ENCODE results near the gene WDR89.
"Not testable (repeated sequence)": the region's sequence is repeated elsewhere in the genome, so short reads cannot be mapped to it uniquely, and the experiment has no call there.

WDR89 gene

GRCh38 chr14:63638493-63638892 is 3.2 kb downstream of the WDR89 start:
- Histone ChIP-seq H3K9me2 (replicated peaks; ENCODE audit: insufficient read depth, low read length) (no peaks in the 10 kb centered on the region), H3K4me3 (ENCODE audit: insufficient read depth, low read length, poor library complexity, severe bottlenecking) (no peak overlapping the region), H4K20me1 (ENCODE audit: low read depth, low read length) (no peaks in the 10 kb centered on the region), H2AFZ (ENCODE audit: low read depth, low read length, severe bottlenecking) (no peak overlapping the region), H3F3A (ENCODE audit: insufficient read depth) (peaks cover 39% of the 10 kb centered on the region), H3K4me2 (ENCODE audit: low read depth, low read length, poor library complexity, severe bottlenecking) (peak overlapping the region; percentile 77), H3K9ac (ENCODE audit: low read length) (no peak overlapping the region), H3K27me3 (ENCODE audit: low read length) (no peaks in the 10 kb centered on the region), H3K36me3 (ENCODE audit: low read length) (no peaks in the 10 kb centered on the region), H3K27ac (ENCODE audit: low read depth, low read length) (0 out of 2 replicates have a peak overlapping the region, but pooled peaks have one; percentile 9), H3K79me2 (ENCODE audit: insufficient read depth, low read length) (peaks cover 72% of the 10 kb centered on the region), H3K9me3 (ENCODE audit: insufficient read depth, low read length) (no peaks in the 10 kb centered on the region; the same call in 1 of the 2 replicates)
- no peak for TF ChIP-seq CTCF (IDR thresholded peaks at IDR 0.05; ENCODE audit: insufficient read depth, low read length, poor library complexity, severe bottlenecking)
- TF ChIP-seq EZH2phosphoT487 (conservative IDR thresholded peaks at IDR 0.05; ENCODE audit: low read length): no peak

GRCh38 chr14:63636094-63636635 is 5.5 kb downstream of the WDR89 start:
- H3K4me3 ChIP-seq (ENCODE audit: insufficient read depth, low read length, poor library complexity, severe bottlenecking); H3K4me2 ChIP-seq (ENCODE audit: low read depth, low read length, poor library complexity, severe bottlenecking); H3K9me3 ChIP-seq (ENCODE audit: insufficient read depth, low read length); H2AFZ ChIP-seq (ENCODE audit: low read depth, low read length, severe bottlenecking); H4K20me1 ChIP-seq (ENCODE audit: low read depth, low read length); H3K9me2 ChIP-seq (replicated peaks; ENCODE audit: insufficient read depth, low read length); H3K36me3 ChIP-seq (ENCODE audit: low read length); H3K27ac ChIP-seq (ENCODE audit: low read depth, low read length); H3K27me3 ChIP-seq (ENCODE audit: low read length); H3K9ac ChIP-seq (ENCODE audit: low read length): not testable (repeated sequence)
- Histone ChIP-seq H3F3A (ENCODE audit: insufficient read depth) (peaks cover 30% of the 10 kb centered on the region), H3K79me2 (ENCODE audit: insufficient read depth, low read length) (peaks cover 95% of the 10 kb centered on the region)

GRCh38 chr14:63633801-63634200 is 7.9 kb downstream of the WDR89 start:
- H3F3A ChIP-seq (ENCODE audit: insufficient read depth): peaks cover 15% of the 10 kb centered on the region
- peak overlapping the region; percentile 9; the same call in 1 of the 2 replicates for H3K27ac ChIP-seq (ENCODE audit: low read depth, low read length)
- no peak overlapping the region for H2AFZ ChIP-seq (ENCODE audit: low read depth, low read length, severe bottlenecking)
- no peaks in the 10 kb centered on the region for H4K20me1 ChIP-seq (ENCODE audit: low read depth, low read length)
- peaks cover 93% of the 10 kb centered on the region for H3K79me2 ChIP-seq (ENCODE audit: insufficient read depth, low read length)
- no peaks in the 10 kb centered on the region for H3K36me3 ChIP-seq (ENCODE audit: low read length)
- H3K4me3 ChIP-seq (ENCODE audit: insufficient read depth, low read length, poor library complexity, severe bottlenecking): no peak overlapping the region
- no peak overlapping the region for H3K9ac ChIP-seq (ENCODE audit: low read length)
- no peaks in the 10 kb centered on the region for H3K27me3 ChIP-seq (ENCODE audit: low read length)
- H3K9me2 ChIP-seq (replicated peaks; ENCODE audit: insufficient read depth, low read length): no peaks in the 10 kb centered on the region
- no peak for TF ChIP-seq EZH2phosphoT487 (conservative IDR thresholded peaks at IDR 0.05; ENCODE audit: low read length)
- no peak for TF ChIP-seq CTCF (IDR thresholded peaks at IDR 0.05; ENCODE audit: insufficient read depth, low read length, poor library complexity, severe bottlenecking)
- no peaks in the 10 kb centered on the region; the same call in 1 of the 2 replicates for H3K9me3 ChIP-seq (ENCODE audit: insufficient read depth, low read length)
- no peak overlapping the region for H3K4me2 ChIP-seq (ENCODE audit: low read depth, low read length, poor library complexity, severe bottlenecking)

- H3K9me3 ChIP-seq (ENCODE audit: insufficient read depth, low read length): no peaks in the 10 kb centered on the region; the same call in 1 of the 2 replicates
- no peak overlapping the region for H2AFZ ChIP-seq (ENCODE audit: low read depth, low read length, severe bottlenecking)
- peaks cover 8% of the 10 kb centered on the region for H3F3A ChIP-seq (ENCODE audit: insufficient read depth)
- no peaks in the 10 kb centered on the region for H4K20me1 ChIP-seq (ENCODE audit: low read depth, low read length)
- H3K4me2 ChIP-seq (ENCODE audit: low read depth, low read length, poor library complexity, severe bottlenecking): no peak overlapping the region
- no peaks in the 10 kb centered on the region for H3K27me3 ChIP-seq (ENCODE audit: low read length)
- no peak overlapping the region for H3K9ac ChIP-seq (ENCODE audit: low read length)
- H3K79me2 ChIP-seq (ENCODE audit: insufficient read depth, low read length): peaks cover 91% of the 10 kb centered on the region
- H3K9me2 ChIP-seq (replicated peaks; ENCODE audit: insufficient read depth, low read length): no peaks in the 10 kb centered on the region
- H3K4me3 ChIP-seq (ENCODE audit: insufficient read depth, low read length, poor library complexity, severe bottlenecking): no peak overlapping the region
- H3K36me3 ChIP-seq (ENCODE audit: low read length): no peaks in the 10 kb centered on the region
- TF ChIP-seq EZH2phosphoT487 (conservative IDR thresholded peaks at IDR 0.05; ENCODE audit: low read length) (no peak), CTCF (IDR thresholded peaks at IDR 0.05; ENCODE audit: insufficient read depth, low read length, poor library complexity, severe bottlenecking) (peak; percentile 89)
- peak overlapping the region; percentile 9; the same call in 1 of the 2 replicates for H3K27ac ChIP-seq (ENCODE audit: low read depth, low read length)
Measured at GRCh38 chr14:63632932-63633514, 8.6 kb downstream of the WDR89 start.
